ENCODE measurements around the gene MCM3AP. TPM values are rescaled to one million over a fixed set of nuclear protein-coding genes. Genes with fewer than 3 reads are reported as not detected.

The MCM3AP gene
- total and polyA plus RNA-seq, 4 donors = 15.5 to 58.1 (median 33.5) TPM

- Histone ChIP-seq H3K4me1 (ENCODE audit: control insufficient read depth in 4 of 4, insufficient read depth in 4 of 4, low read length in 3 of 4) (peaks cover 3 to 27% (median 21%) of the 10 kb centered on the region in 4 donors), H3K36me3 (ENCODE audit: control insufficient read depth in 4 of 4, insufficient read depth in 3 of 4, low read depth in 1 of 4, low read length in 3 of 4) (peaks cover 0 to 6% (median 3%) of the 10 kb centered on the region in 4 donors), H3K27me3 (ENCODE audit: control insufficient read depth in 4 of 4, insufficient read depth in 4 of 4, low read length in 3 of 4) (no peaks in the 10 kb centered on the region), H3K27ac (ENCODE audit: low read depth in 1 of 2, low read length in 2 of 2) (peak within 1 kb of the TSS; percentile 98 to 99), H3K4me3 (ENCODE audit: low read depth in 1 of 3, low read length in 3 of 3) (peak within 1 kb of the TSS; percentile 91 to 95 (median 95)), H3K9ac (ENCODE audit: low read depth in 1 of 2, low read length in 2 of 2) (peak within 1 kb of the TSS; percentile 71 to 87), H3K9me3 (ENCODE audit: control insufficient read depth in 4 of 4, low read length in 3 of 4) (no peaks in the 10 kb centered on the region)
- WGBS = under 1% methylated on average over 76 of the region's 76 CpGs
- DNase-seq (ENCODE audit: low spot score) = peak; percentile 98
- TF ChIP-seq NR2F2 (IDR thresholded peaks at IDR 0.05) = no peak
- peak; percentile 68 for TF ChIP-seq REST (IDR thresholded peaks at IDR 0.05)
- TF ChIP-seq GABPA (IDR thresholded peaks at IDR 0.05 in 1 of 2, conservative IDR thresholded peaks at IDR 0.05 in 1 of 2) = peak in 1 of 2 donors; percentile 60
- TF ChIP-seq FOXA1 (IDR thresholded peaks at IDR 0.05) = peak; percentile 7
- TF ChIP-seq RAD21 (IDR thresholded peaks at IDR 0.05) = peak in 1 of 2 donors; percentile 6
- TF ChIP-seq SP1 (IDR thresholded peaks at IDR 0.05) = peak; percentile 90
- TF ChIP-seq TAF1 (conservative IDR thresholded peaks at IDR 0.05) = no peak
- TF ChIP-seq EGR1 (IDR thresholded peaks at IDR 0.05; ENCODE audit: low read depth in 2 of 2) = peak in 1 of 2 donors; percentile 42
- TF ChIP-seq HNF4G (IDR thresholded peaks at IDR 0.05) = no peak
These were observed 38.4 kb upstream of the MCM3AP start, which contains the start of the genes C21orf58 and PCNT for GRCh38 chr21:46323710-46324389. C21orf58 (minus strand) TSS chr21:46323870; CDS start chr21:46322738, 1,132 bp downstream. PCNT (plus strand) TSS chr21:46324156; CDS start chr21:46324229, 73 bp downstream.

GRCh38 chr21:46323227-46323709 lies 37.9 kb upstream of the MCM3AP start:
- Histone ChIP-seq H3K9me3 (ENCODE audit: control insufficient read depth in 4 of 4, low read length in 3 of 4) (no peaks in the 10 kb centered on the region), H3K9ac (ENCODE audit: low read depth in 1 of 2, low read length in 2 of 2) (no peak overlapping the region), H3K4me1 (ENCODE audit: control insufficient read depth in 4 of 4, insufficient read depth in 4 of 4, low read length in 3 of 4) (peaks cover 3 to 27% (median 21%) of the 10 kb centered on the region in 4 donors), H3K27ac (ENCODE audit: low read depth in 1 of 2, low read length in 2 of 2) (no peak overlapping the region), H3K4me3 (ENCODE audit: low read depth in 1 of 3, low read length in 3 of 3) (peak overlapping the region; percentile 75 to 81 (median 77)), H3K36me3 (ENCODE audit: control insufficient read depth in 4 of 4, insufficient read depth in 3 of 4, low read depth in 1 of 4, low read length in 3 of 4) (peaks cover 0 to 6% (median 3%) of the 10 kb centered on the region in 4 donors), H3K27me3 (ENCODE audit: control insufficient read depth in 4 of 4, insufficient read depth in 4 of 4, low read length in 3 of 4) (no peaks in the 10 kb centered on the region)
- TF ChIP-seq YY1 (IDR thresholded peaks at IDR 0.05) (no peak), ATF3 (IDR thresholded peaks at IDR 0.05) (no peak)
- peak; percentile 45 for DNase-seq (ENCODE audit: low spot score)
- WGBS = 1% methylated on average over 34 of the region's 34 CpGs

Measured in liver (tissue), 9 donors.